ENCODE measurements around the gene TARDBP. TPM values are rescaled to one million over a fixed set of nuclear protein-coding genes. Genes with fewer than 3 reads are reported as not detected.

Gene TARDBP
- total and polyA plus RNA-seq, 9 of the 15 experiments (the other 6 are each of a cell fraction or from before 2014, with no cell fraction given): 122 to 515 (median 243) TPM

DNA sequence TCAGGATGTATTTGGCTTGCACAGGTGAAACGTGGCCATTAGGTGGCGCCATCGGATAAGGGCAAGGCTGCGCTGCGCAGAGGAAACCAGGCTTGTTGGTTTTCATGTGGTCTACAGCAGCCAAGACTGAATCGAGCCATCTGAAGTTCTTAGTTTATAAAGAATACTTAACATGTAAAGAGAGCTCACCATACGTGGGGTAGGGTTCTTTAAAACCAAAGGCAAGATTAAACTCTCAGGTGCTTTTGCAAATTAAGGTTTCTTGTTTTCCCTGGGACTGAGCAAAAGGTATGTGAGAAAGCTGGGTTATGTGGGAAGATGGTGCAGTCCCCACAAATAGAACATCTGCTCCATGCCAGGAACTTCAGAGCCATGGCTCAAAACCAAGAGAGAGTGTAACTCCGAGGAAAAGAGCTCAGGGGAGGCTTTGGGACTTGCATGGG is 25.3 kb downstream of the TARDBP start (continued):
- TF ChIP-seq ZNF561 (CRISPR knock-in tag; conservative IDR thresholded peaks at IDR 0.05) (no peak), RHOXF2B (CRISPR knock-in tag; conservative IDR thresholded peaks at IDR 0.05) (peak; percentile 52; the same call in 1 of the 2 replicates), ZNF140 (CRISPR knock-in tag; IDR thresholded peaks at IDR 0.05) (no peak), NRF1 (conservative IDR thresholded peaks at IDR 0.05 in 1 of 2, IDR thresholded peaks at IDR 0.05 in 1 of 2) (peak; percentile 62 to 69), RB1 (IDR thresholded peaks at IDR 0.05; ENCODE audit: low read depth) (peak; percentile 56; the same call in 1 of the 2 replicates), ZNF41 (CRISPR knock-in tag; conservative IDR thresholded peaks at IDR 0.05) (no peak), HEY1 (CRISPR knock-in tag; IDR thresholded peaks at IDR 0.05; ENCODE audit: borderline replicate concordance) (no peak), NFE2L1 (tag; IDR thresholded peaks at IDR 0.05; ENCODE audit: borderline replicate concordance, low read depth) (no peak), ZNF785 (CRISPR knock-in tag; IDR thresholded peaks at IDR 0.05) (no peak), ATF1 (CRISPR knock-in tag; IDR thresholded peaks at IDR 0.05) (no peak), ATF1 (tag; IDR thresholded peaks at IDR 0.05) (no peak), MAZ (CRISPR knock-in tag; conservative IDR thresholded peaks at IDR 0.05 in 1 of 2, IDR thresholded peaks at IDR 0.05 in 1 of 2) (0 out of 4 replicates have a peak, but pooled peaks of 1 of the 2 experiments have one; percentile 36), RAD21 (CRISPR knock-in tag; conservative IDR thresholded peaks at IDR 0.05 in 1 of 2, IDR thresholded peaks at IDR 0.05 in 1 of 2) (peak; percentile 97 to 99), KLF16 (IDR thresholded peaks at IDR 0.05) (peak; percentile 28; the same call in 1 of the 2 replicates), POLR2AphosphoS2 (IDR thresholded peaks at IDR 0.05; ENCODE audit: low read length) (no peak), ZNF3 (CRISPR knock-in tag; IDR thresholded peaks at IDR 0.05) (no peak)
- TF ChIP-seq, protein P1, sequence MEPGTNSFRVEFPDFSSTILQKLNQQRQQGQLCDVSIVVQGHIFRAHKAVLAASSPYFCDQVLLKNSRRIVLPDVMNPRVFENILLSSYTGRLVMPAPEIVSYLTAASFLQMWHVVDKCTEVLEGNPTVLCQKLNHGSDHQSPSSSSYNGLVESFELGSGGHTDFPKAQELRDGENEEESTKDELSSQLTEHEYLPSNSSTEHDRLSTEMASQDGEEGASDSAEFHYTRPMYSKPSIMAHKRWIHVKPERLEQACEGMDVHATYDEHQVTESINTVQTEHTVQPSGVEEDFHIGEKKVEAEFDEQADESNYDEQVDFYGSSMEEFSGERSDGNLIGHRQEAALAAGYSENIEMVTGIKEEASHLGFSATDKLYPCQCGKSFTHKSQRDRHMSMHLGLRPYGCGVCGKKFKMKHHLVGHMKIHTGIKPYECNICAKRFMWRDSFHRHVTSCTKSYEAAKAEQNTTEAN (CRISPR knock-in tag; IDR thresholded peaks at IDR 0.05): no peak

Measured in K562 (cell line).